ENCODE measurements around the gene MYO5A. TPM values are rescaled to one million over a fixed set of nuclear protein-coding genes. Genes with fewer than 3 reads are reported as not detected.

MYO5A gene
- total and polyA plus RNA-seq, 10 of the 15 experiments (the other 5 are each of a cell fraction or from before 2014, with no cell fraction given) = 4.2 to 42.9 (median 31.1) TPM

DNA sequence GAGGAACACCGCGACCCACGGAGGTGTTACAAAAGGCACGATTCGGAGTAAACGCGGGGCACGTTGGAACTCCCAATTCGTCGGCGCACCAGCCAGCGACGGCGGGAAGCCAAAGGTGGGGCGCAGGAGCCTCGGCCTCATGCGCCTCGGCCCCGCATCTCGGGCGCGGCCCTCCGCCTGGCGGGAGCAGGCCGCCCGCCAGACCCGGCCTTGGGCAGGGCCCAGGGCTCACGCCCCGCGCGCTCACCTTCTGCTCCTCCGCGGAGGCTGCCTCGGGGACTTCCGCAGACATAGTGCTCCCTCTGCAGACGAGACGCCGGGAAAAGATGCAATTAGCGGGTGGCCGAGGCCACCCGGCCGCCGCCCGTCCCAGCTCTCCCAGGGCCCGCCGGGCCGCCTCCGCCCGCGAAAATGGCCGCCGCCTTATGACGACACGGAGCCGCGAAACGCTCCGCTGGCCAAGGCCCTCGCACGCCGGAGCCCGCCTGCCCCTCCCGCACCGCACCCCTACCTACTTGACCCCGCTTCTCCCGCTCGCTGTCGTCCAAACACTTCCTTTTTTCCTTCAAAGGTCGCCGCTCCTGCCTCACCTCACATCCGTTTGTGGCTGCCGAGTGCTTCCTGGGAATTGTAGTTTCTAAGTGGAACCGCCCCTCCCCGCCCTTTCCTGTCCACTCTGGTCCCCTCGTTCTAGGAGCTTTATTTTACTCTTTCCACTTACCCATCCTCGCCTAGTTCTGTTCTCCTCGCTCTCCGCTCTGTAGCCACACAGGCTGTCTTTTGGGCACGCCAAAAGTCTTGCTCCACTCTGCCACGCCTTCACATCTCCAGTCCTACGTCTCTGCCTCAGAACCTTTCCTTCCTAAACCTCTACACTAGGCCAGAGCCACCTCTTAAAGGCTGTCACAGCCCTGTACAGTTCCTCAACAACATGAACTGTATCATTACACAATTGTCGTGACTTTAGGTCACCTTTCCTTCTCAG lies 40.2 kb upstream of the MYO5A start, which contains the start of gene ARPP19 (continued):
- TF ChIP-seq, protein P1, sequence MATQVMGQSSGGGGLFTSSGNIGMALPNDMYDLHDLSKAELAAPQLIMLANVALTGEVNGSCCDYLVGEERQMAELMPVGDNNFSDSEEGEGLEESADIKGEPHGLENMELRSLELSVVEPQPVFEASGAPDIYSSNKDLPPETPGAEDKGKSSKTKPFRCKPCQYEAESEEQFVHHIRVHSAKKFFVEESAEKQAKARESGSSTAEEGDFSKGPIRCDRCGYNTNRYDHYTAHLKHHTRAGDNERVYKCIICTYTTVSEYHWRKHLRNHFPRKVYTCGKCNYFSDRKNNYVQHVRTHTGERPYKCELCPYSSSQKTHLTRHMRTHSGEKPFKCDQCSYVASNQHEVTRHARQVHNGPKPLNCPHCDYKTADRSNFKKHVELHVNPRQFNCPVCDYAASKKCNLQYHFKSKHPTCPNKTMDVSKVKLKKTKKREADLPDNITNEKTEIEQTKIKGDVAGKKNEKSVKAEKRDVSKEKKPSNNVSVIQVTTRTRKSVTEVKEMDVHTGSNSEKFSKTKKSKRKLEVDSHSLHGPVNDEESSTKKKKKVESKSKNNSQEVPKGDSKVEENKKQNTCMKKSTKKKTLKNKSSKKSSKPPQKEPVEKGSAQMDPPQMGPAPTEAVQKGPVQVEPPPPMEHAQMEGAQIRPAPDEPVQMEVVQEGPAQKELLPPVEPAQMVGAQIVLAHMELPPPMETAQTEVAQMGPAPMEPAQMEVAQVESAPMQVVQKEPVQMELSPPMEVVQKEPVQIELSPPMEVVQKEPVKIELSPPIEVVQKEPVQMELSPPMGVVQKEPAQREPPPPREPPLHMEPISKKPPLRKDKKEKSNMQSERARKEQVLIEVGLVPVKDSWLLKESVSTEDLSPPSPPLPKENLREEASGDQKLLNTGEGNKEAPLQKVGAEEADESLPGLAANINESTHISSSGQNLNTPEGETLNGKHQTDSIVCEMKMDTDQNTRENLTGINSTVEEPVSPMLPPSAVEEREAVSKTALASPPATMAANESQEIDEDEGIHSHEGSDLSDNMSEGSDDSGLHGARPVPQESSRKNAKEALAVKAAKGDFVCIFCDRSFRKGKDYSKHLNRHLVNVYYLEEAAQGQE (IDR thresholded peaks at IDR 0.05; ENCODE audit: low read depth, low read length) = no peak
- TF ChIP-seq, protein P2, sequence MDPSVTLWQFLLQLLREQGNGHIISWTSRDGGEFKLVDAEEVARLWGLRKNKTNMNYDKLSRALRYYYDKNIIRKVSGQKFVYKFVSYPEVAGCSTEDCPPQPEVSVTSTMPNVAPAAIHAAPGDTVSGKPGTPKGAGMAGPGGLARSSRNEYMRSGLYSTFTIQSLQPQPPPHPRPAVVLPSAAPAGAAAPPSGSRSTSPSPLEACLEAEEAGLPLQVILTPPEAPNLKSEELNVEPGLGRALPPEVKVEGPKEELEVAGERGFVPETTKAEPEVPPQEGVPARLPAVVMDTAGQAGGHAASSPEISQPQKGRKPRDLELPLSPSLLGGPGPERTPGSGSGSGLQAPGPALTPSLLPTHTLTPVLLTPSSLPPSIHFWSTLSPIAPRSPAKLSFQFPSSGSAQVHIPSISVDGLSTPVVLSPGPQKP (IDR thresholded peaks at IDR 0.05; ENCODE audit: low read depth, low read length) = no peak; the same call in 1 of the 2 replicates
- TF ChIP-seq SMC3 (IDR thresholded peaks at IDR 0.05; ENCODE audit: borderline replicate concordance, low read length) (no peak; the same call in 1 of the 2 replicates), MEF2A (IDR thresholded peaks at IDR 0.05; ENCODE audit: insufficient read depth, low read depth, low read length) (0 out of 2 replicates have a peak, but pooled peaks have one; percentile 53), CHD2 (IDR thresholded peaks at IDR 0.05; ENCODE audit: borderline replicate concordance, low read depth, low read length) (no peak), SRF (IDR thresholded peaks at IDR 0.05; ENCODE audit: low read depth in 2 of 2, low read length in 2 of 2) (peak in 1 of 2 experiments; percentile 76; a peak in 2 of 4 replicates), KAT2A (conservative IDR thresholded peaks at IDR 0.05; ENCODE audit: control insufficient read depth, low read depth, low read length) (no peak), WRNIP1 (IDR thresholded peaks at IDR 0.05; ENCODE audit: borderline replicate concordance, low read depth, low read length) (no peak), NFYA (IDR thresholded peaks at IDR 0.05; ENCODE audit: borderline replicate concordance, low read depth, low read length) (no peak), FOXK2 (IDR thresholded peaks at IDR 0.05) (no peak)
- TF ChIP-seq, protein P3, sequence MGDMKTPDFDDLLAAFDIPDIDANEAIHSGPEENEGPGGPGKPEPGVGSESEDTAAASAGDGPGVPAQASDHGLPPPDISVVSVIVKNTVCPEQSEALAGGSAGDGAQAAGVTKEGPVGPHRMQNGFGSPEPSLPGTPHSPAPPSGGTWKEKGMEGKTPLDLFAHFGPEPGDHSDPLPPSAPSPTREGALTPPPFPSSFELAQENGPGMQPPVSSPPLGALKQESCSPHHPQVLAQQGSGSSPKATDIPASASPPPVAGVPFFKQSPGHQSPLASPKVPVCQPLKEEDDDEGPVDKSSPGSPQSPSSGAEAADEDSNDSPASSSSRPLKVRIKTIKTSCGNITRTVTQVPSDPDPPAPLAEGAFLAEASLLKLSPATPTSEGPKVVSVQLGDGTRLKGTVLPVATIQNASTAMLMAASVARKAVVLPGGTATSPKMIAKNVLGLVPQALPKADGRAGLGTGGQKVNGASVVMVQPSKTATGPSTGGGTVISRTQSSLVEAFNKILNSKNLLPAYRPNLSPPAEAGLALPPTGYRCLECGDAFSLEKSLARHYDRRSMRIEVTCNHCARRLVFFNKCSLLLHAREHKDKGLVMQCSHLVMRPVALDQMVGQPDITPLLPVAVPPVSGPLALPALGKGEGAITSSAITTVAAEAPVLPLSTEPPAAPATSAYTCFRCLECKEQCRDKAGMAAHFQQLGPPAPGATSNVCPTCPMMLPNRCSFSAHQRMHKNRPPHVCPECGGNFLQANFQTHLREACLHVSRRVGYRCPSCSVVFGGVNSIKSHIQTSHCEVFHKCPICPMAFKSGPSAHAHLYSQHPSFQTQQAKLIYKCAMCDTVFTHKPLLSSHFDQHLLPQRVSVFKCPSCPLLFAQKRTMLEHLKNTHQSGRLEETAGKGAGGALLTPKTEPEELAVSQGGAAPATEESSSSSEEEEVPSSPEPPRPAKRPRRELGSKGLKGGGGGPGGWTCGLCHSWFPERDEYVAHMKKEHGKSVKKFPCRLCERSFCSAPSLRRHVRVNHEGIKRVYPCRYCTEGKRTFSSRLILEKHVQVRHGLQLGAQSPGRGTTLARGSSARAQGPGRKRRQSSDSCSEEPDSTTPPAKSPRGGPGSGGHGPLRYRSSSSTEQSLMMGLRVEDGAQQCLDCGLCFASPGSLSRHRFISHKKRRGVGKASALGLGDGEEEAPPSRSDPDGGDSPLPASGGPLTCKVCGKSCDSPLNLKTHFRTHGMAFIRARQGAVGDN (IDR thresholded peaks at IDR 0.05) = peak; percentile 90
- TF ChIP-seq, protein P4, sequence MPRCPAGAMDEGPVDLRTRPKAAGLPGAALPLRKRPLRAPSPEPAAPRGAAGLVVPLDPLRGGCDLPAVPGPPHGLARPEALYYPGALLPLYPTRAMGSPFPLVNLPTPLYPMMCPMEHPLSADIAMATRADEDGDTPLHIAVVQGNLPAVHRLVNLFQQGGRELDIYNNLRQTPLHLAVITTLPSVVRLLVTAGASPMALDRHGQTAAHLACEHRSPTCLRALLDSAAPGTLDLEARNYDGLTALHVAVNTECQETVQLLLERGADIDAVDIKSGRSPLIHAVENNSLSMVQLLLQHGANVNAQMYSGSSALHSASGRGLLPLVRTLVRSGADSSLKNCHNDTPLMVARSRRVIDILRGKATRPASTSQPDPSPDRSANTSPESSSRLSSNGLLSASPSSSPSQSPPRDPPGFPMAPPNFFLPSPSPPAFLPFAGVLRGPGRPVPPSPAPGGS (IDR thresholded peaks at IDR 0.05; ENCODE audit: borderline replicate concordance, insufficient read depth, low read depth, low read length, poor library complexity, severe bottlenecking) = no peak
- TF ChIP-seq, protein P5, sequence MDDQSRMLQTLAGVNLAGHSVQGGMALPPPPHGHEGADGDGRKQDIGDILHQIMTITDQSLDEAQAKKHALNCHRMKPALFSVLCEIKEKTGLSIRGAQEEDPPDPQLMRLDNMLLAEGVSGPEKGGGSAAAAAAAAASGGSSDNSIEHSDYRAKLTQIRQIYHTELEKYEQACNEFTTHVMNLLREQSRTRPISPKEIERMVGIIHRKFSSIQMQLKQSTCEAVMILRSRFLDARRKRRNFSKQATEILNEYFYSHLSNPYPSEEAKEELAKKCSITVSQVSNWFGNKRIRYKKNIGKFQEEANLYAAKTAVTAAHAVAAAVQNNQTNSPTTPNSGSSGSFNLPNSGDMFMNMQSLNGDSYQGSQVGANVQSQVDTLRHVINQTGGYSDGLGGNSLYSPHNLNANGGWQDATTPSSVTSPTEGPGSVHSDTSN (IDR thresholded peaks at IDR 0.05; ENCODE audit: insufficient replicate concordance, low read depth, low read length) = no peak
